Left lung (tissue), 10 donors: ENCODE measurements around the gene METTL21A. TPM values are rescaled to one million over a fixed set of nuclear protein-coding genes. Genes with fewer than 3 reads are reported as not detected.
"Not testable (repeated sequence)": the region's sequence is repeated elsewhere in the genome, so short reads cannot be mapped to it uniquely, and the experiment has no call there.

Experiments
- ATAC-seq: fragments of 200-7000 bp; cut with Tn5 transposase; one replicate; pipeline ENCODE4 v1.9.1; 2020; ENCODE audit warnings: moderate library complexity
- DNase-seq, 4 donors: peaks; one replicate each; pipeline ENCODE4 v3.0.0-alpha.2; 2013 to 2020
- H3K27ac ChIP-seq, 2 donors: fragments of 200-600 bp; sonication (generic) in 1 of 2; one replicate each; pipeline versions ENCODE4 v1.5.0 to v1.8.0; 2020 to 2021
- H3K27me3 ChIP-seq, 2 donors: fragments of 200-600 bp; sonication (generic) in 1 of 2; one replicate each; pipeline versions ENCODE4 v1.5.0 to v1.8.0; 2020 to 2021
- H3K36me3 ChIP-seq, 2 donors: fragments of 200-600 bp; sonication (generic) in 1 of 2; one replicate each; pipeline versions ENCODE4 v1.5.0 to v1.8.0; 2020 to 2021
- H3K4me1 ChIP-seq, 2 donors: fragments of 200-600 bp; one replicate each; pipeline ENCODE4 v1.8.0; 2021
- H3K4me3 ChIP-seq, 2 donors: fragments of 200-600 bp; sonication (generic) in 1 of 2; one replicate each; pipeline versions ENCODE4 v1.5.0 to v1.8.0; 2020 to 2021; ENCODE audit warnings: mild to moderate bottlenecking in 1 of 2
- H3K9me3 ChIP-seq, 2 donors: fragments of 200-600 bp; sonication (generic) in 1 of 2; one replicate each; pipeline versions ENCODE4 v1.5.0 to v1.8.0; 2020 to 2021
- CTCF ChIP-seq, 2 donors: fragments of 200-600 bp; sonication (generic) in 1 of 2; IDR thresholded peaks; one replicate each; pipeline versions ENCODE4 v1.5.0 to v1.8.0; 2021; ENCODE audit warnings: antibody characterized with exemption in 2 of 2
- intact Hi-C, 2 donors: fragments of 100-400 bp; cut with DNase I; formaldehyde crosslinking; loops; one replicate each; pipeline versions ENCODE4 v1.11.2 to v1.14.2; 2022
- polyA plus RNA-seq, 6 donors: library from polyadenylated mRNA; unstranded; fragments of 120-200 nt; gene quantifications; one replicate each; pipeline ENCODE4 v1.2.1, GENCODE V29; 2013; ENCODE audit not compliant: insufficient read length in 6 of 6
- total RNA-seq, 2 donors: library from RNA; stranded (reverse); fragmentation: NEBNext Ultra II Directional; extraction: Animal tissue kit (Norgen Biotek cat#: 25700); gene quantifications; one replicate each; pipeline ENCODE4 v1.2.1, GENCODE V29; 2021
- donor health status: DM: no; HTN: yes; CAD: no.
- donor health status: DM: no; HTN: no; CAD: no.

Gene METTL21A
- total and polyA plus RNA-seq, 8 donors, result 14.6 to 37.7 (median 30.7) TPM

GRCh38 chr2:207655000-207655399 is 29.8 kb upstream of the METTL21A start:
- Histone ChIP-seq H3K27me3 (no peaks in the 10 kb centered on the region), H3K36me3 (no peaks in the 10 kb centered on the region), H3K27ac (no peak overlapping the region), H3K4me3 (no peak overlapping the region), H3K4me1 (no peaks in the 10 kb centered on the region), H3K9me3 (no peaks in the 10 kb centered on the region)
- ATAC-seq, result peak; percentile 45
- no peak for TF ChIP-seq CTCF (IDR thresholded peaks at IDR 0.05)
- intact Hi-C loops, result no loop called here
- no peak for DNase-seq

DNA sequence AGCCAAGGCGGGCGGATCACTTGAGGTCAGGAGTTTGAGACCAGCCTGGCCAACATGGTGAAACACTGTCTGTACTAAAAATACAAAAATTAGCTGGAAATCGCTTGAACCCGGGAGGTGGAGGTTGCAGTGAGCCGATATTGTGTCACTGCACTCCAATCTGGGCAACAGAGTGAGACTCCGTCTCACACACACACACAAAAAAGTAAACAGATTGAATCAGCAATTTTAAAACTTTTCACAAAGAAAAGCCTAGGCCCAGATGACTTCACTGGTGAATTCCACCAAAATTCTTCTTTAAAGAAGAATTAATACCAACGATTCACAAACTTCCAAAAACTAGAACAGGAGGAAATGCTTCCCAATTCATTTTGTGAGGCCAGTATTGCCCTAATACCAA is 21.4 kb upstream of the METTL21A start:
- H3K4me1 ChIP-seq, H3K27me3 ChIP-seq, H3K9me3 ChIP-seq, intact Hi-C loops, H3K36me3 ChIP-seq, DNase-seq, H3K27ac ChIP-seq, H3K4me3 ChIP-seq, ATAC-seq: not testable (repeated sequence)

DNA sequence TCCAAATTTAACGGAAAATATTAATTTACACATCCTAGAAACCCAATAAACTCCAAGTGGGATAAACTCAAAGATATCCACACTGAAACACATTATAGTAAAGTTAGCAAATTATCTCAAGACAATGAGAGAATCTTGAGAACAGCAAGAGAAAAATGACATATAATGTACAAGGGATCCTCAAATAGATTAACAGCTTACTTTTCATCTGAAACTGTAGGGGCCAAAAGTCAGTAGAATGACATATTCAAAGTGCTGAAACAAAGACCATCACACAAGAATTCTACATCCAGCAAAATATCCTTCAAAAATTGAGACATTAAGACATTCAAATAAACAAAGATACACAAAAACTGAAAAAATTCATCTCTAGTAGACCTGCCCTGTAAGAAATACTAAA is 18.7 kb upstream of the METTL21A start:
- H3K36me3 ChIP-seq, result no peaks in the 10 kb centered on the region
- peaks cover 0 to 13% of the 10 kb centered on the region in 2 donors for H3K9me3 ChIP-seq
- TF ChIP-seq CTCF (IDR thresholded peaks at IDR 0.05), result no peak
- intact Hi-C loops, result no loop called here
- DNase-seq, result no peak
- H3K27me3 ChIP-seq, result no peaks in the 10 kb centered on the region
- no peak for ATAC-seq
- no peak overlapping the region for H3K4me3 ChIP-seq
- H3K4me1 ChIP-seq, result no peaks in the 10 kb centered on the region
- no peak overlapping the region for H3K27ac ChIP-seq

- DNase-seq (no peak), ATAC-seq (no peak)
- no peak for TF ChIP-seq CTCF (IDR thresholded peaks at IDR 0.05)
- H3K4me3 ChIP-seq, result no peak overlapping the region
- no peaks in the 10 kb centered on the region for H3K4me1 ChIP-seq
- H3K9me3 ChIP-seq, result peaks cover 0 to 13% of the 10 kb centered on the region in 2 donors
- no peaks in the 10 kb centered on the region for H3K27me3 ChIP-seq
- no peaks in the 10 kb centered on the region for H3K36me3 ChIP-seq
- no peak overlapping the region for H3K27ac ChIP-seq
- intact Hi-C loops, result no loop called here
These were observed 15.5 kb upstream of the METTL21A start for GRCh38 chr2:207640661-207641060.

DNA sequence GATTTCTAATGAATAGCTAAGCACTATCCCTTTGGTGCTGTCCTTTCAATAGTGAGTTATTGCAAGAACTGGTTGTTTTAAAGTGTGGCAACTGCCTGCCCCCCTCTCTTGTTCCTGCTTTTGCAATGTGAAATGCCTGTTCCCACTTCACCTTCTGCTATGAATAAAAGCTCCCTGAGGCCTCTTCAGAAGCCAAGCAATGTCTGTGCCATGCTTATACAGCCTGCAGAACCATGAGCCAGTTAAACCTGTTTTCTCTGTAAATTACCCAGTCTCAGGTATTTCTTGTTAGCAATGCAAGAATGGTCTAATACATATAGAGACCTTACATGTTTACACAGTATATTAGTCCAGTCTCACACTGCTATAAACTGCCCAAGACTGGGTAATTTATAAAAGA is 15.0 kb upstream of the METTL21A start:
- no peak for TF ChIP-seq CTCF (IDR thresholded peaks at IDR 0.05)
- intact Hi-C loops, result no loop called here
- Histone ChIP-seq H3K27ac (no peak overlapping the region), H3K27me3 (no peaks in the 10 kb centered on the region), H3K4me3 (no peak overlapping the region), H3K9me3 (peaks cover 0 to 13% of the 10 kb centered on the region in 2 donors), H3K36me3 (no peaks in the 10 kb centered on the region), H3K4me1 (no peaks in the 10 kb centered on the region)
- DNase-seq (no peak), ATAC-seq (no peak)

DNA sequence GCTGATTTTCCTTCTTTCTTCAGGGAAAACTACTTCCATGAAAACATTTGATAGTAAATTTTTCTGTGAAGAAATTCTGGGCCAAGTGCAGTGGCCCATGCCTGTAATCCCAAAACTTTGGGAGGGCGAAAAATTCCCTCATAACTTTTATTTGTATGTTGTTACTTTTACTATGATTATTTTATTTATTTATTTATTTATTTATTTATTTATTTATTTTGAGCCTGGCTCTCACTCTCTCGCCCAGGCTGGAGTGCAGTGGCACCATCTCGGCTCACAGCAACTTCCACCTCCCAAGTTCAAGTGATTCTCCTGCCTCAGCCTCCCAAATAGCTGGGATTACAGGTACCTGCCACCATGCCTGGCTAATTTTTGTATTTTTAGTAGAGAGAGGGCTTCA is 14.1 kb upstream of the METTL21A start:
- H3K27ac ChIP-seq, intact Hi-C loops, H3K4me1 ChIP-seq, H3K27me3 ChIP-seq, H3K4me3 ChIP-seq, H3K36me3 ChIP-seq, ATAC-seq, DNase-seq: not testable (repeated sequence)
- peaks cover 0 to 13% of the 10 kb centered on the region in 2 donors for H3K9me3 ChIP-seq
